ENCODE data around the gene UNC5C.

The UNC5C gene

DNA sequence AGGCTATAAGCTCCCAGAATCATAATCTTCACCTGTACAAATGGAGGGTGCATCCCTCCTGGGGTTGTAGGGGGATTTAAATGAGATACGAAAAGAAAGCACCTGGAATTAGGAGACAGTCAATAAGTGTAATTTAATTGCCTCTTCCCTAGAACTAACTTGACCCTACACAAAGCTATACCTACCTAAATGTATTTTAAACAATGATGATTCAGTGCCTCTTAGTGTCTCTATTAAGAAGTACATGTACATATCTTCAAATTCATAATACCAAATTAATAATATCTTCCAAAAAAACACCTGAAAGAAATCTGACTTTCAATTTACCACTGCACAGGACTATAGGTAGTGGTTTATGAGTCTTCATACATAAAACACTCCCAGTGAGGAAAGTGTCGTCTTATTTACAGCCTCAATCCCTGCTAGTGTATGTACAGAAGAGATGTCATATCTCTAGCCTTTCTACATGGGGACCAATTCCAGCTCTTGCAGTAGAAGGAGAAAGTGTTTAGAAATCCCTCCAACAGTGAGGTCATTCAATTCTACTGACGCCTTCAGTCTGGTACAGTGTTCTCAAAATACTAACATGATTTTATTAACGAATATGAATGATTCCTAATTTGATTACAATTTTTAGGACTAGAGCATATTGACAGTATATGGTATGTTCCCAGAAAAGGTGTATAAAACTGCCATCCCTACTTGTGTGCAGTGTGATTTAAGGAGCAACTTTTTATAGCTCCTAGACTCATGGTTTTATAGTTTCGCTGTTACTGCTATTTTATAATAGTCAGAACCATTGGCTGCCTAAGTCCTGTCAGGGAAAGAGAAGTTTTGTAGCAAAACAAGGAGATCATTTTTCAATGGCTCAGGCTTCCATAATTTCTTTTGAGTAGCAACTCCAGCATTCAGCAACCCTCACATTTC is 282.7 kb downstream of the UNC5C start:
- no peak for DNase-seq (ENCODE audit: low spot score)

- DNase-seq (ENCODE audit: low spot score), result no peak
Measured at GRCh38 chr4:95264843-95265242, 283.9 kb downstream of the UNC5C start.

- DNase-seq (ENCODE audit: low spot score), result no peak
Measured at GRCh38 chr4:95263960-95264359, 284.8 kb downstream of the UNC5C start.

DNA sequence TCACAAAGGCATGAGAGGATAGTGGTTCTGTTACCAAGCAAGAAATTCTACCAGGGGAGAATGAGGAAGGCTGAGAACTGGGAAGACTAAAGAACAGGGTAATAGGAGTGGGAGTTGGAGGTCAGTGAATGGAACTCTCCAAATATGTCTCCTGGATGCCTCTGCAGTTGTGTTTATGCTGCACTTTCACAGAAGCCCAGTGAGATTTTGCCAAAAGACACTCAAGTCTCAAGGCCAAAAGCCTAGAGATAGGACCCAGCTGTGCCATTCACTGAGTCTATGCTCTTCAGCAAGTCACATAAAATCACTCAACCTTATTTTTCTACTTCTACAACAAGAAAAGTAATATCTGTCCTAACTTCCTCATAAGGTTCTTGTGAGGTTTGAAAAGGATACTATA is 285.4 kb downstream of the UNC5C start:
- no peak for DNase-seq (ENCODE audit: low spot score)

DNA sequence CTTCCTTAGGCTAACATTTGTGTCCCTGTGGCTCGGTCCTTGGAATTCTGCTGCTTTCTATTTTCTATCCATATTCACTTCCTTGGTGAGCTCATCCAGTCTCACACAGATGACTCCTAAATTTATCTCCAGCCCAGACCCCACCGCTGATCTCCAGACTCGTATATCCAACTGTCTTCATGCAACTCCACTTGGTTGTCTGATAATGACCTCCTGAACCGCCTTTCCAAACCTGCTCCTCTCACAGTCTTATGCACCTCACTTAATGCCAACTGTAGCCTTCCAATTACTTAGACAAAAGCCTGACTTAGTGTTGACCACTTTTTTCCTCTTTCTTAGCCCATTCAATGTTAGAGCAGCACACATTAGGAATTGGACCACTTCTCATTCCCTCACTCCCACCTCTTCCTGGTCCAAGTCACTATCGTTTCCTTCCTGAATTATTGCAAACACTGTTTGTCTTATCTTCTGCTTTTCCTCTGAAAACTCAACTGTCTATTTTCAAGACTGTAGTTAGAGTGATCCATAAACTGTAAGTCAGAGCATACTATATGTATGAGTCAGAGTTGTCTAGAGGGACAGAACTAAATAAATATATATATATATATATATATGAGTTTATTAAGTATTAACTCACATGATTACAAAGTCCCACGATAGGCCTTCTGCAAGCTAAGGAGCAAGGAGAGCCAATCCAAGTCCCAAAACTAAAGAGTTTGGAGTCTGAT is 292.5 kb downstream of the UNC5C start:
- no peak for DNase-seq (ENCODE audit: low spot score)

DNA sequence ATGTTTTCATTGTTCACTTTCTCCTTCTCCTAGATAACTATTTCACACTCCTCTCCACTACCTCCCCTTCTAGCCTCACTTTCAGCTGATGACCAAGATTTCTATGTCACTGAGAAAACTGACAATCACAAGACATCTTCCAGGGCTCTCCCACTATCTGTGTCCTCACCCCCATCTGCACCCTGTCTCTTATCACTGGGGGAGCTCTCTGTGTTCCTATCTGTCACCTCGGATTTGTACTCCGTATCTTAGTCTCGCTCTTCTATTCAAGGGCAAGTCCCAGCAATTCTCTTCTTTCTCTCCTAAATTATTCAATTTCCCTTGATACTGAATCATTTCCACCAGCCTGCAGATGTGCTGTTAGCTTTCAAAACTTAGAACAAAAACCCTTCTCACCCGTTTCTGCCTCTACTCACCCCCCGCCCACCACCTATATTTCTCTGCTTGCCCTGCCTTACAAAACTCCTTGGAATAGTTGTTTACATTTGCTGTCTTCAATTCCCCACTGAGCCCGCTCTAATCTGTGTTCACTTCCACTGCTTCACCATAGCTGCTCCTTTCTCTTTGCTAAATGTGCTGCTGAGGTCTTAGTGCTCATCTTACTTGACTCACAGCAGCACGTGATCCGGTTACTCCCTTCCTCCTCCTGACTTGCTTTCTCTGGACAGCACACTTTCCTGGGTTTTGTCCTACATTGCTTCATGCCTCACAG is 293.2 kb downstream of the UNC5C start:
- DNase-seq (ENCODE audit: low spot score), result no peak

DNA sequence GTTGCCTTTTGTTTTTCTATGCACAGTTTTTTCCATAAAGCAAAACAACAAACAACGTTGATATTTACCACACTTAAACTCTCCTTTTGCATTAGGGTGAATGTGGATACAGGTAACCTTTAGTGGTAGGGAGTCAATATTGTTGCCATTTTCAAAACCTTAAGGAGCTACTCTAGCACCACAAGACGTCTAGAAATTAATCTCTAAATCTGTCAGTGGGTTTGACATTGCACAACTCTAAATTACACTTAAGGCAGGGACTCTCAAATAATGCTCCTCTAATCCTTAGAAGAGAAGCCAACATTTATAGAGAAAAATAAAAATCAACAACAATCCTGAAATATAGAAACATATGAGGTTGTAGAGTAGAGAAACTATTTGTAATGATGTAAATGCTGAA is 297.2 kb downstream of the UNC5C start:
- no peak for DNase-seq (ENCODE audit: low spot score)

- DNase-seq (ENCODE audit: low spot score), result no peak
Measured at GRCh38 chr4:95250544-95251137, 298.1 kb downstream of the UNC5C start.

DNA sequence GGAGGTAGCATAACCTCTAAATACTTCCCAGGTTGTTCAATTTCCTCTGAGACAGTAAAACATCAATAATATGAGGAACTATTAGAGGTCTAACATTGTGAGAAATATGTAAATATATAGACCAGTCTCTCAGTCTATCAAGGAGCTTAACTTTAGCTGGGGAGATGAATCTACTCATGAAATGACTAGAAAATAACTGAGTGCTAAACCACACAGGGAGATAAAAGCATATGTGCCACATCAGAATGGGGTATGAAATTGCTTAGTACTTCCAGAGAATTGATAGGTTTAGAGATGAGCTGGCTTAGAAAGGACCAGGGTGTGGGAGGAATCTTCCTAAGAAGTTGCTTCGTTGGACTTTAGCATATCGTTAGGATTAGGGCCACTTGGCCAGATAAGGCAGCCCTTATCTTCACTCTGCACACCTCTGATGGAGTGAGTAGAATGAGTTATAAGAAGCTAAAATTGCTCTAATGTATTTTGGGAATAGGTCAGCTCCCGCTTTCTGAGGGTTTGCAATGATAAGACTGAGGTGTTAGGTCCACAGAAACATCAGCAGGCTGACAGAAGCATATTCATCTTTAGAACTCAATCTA is 299.2 kb downstream of the UNC5C start:
- DNase-seq (ENCODE audit: low spot score), result no peak

DNA sequence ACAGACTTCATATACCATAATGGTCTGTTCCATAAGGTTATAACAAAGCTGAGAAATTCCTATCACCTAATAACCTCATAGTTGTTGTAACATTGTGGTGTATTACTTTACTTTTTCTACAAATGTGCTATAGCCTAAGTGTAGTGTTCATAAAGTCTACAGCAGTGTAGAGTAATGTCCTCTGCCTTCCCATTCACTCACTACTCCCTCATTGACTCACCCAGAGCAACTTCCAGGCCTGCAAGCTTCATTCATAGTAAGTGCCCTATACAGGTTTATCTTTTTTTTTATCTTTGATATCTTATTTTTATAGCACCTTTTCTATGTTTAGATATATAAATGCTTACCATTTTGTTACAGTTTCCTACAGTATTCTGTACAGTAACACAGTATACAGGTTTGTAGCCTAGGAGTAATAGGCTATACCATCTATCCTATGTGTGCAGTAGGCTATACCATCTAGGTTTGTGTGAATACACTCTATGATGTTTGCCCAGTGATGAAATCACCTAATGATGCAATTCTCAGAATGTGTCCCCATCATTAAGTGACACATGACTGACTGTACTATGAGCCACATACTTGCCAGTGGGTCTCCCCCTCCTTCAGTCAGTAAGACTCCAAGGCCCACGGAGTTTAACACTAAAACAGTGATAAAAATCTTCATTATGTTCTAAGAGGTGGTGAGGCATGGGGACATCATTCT is 299.9 kb downstream of the UNC5C start:
- no peak for DNase-seq (ENCODE audit: low spot score)

DNA sequence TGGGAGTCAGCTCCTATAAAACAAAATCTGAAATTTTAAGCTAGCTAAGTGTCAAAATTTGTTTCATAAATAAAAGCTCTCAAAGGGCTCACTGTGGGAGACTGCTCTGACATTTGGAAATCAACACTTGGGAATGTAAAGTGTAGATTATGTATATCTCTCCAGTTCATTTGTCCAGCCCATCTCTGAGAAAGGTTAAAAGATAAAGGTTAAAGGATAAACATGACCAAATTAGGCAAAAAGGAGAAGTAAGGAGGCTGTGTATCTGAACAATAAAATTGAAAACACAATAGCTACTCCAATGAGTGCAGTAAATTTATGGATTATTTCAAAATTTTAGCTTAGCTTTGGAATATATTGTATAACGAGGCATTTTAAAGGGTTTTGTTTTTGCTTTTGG is 304.9 kb downstream of the UNC5C start:
- no peak for DNase-seq (ENCODE audit: low spot score)

DNA sequence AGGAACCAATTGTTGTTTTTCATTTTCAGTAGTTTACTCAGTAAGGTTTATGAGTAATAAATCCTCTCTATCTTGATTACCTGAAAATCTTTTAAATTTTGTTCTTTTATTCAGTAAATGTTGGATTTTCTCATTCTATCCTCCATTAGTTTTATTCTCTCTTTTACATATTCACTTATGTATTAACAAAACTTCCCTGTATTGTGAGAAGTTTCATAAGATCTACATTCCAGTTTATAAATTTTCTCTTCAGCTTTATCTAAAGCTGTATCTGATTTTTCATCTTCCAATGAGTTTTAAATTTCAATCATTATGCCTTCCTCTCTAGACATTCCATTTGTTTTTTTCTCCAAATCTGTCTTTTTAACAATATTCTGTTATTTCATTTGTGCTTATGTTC is 310.2 kb downstream of the UNC5C start:
- no peak for DNase-seq (ENCODE audit: low spot score)

- DNase-seq (ENCODE audit: low spot score), result no peak
Measured at GRCh38 chr4:95232358-95233156, 316.2 kb downstream of the UNC5C start.

- DNase-seq (ENCODE audit: low spot score), result no peak
Measured at GRCh38 chr4:95231681-95232080, 317.1 kb downstream of the UNC5C start.

- DNase-seq (ENCODE audit: low spot score), result no peak
Measured at GRCh38 chr4:95225849-95226248, 322.9 kb downstream of the UNC5C start.

DNA sequence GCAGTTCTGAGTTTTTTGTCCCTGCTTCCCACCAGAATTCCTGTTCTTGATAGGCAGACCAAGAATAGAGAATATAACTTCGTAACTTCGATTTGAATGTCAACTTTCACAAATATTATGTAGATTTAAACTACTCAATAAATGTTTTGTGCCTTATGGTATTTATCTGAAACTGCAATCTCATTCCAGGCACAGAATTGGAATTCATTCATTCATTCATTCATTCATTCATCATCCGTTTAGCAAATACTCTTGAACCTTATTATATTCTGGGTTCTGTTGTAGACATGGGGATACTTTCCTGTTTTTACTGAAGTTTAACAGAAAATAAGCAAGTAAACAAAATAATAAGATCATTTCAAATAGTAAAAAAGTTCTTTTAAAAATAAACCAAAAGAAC is 324.4 kb downstream of the UNC5C start:
- DNase-seq (ENCODE audit: low spot score), result no peak

- DNase-seq (ENCODE audit: low spot score), result no peak
Measured at GRCh38 chr4:95220205-95221175, 328.3 kb downstream of the UNC5C start.

GRCh38 chr4:95219109-95219508 is 329.7 kb downstream of the UNC5C start:
- no peak for DNase-seq (ENCODE audit: low spot score)

GRCh38 chr4:95217197-95217596 is 331.6 kb downstream of the UNC5C start:
- no peak for DNase-seq (ENCODE audit: low spot score)

Measured in germinal center (tissue), 1 donor.